Stimulated activated CD4-positive, alpha-beta T cell treated with anti-CD3 and anti-CD28 coated beads, Interleukin-1b, Interleukin-23, amount 100 ng/mL, for 4 hours (primary cell): ENCODE measurements around the gene KRTAP10-6.
"Not testable (repeated sequence)": the region's sequence is repeated elsewhere in the genome, so short reads cannot be mapped to it uniquely, and the experiment has no call there.

ENCODE experiments used
- DNase-seq, 2 donors: peaks; one replicate each; pipeline ENCODE4 v3.0.0-alpha.2; 2020; ENCODE audit warnings: low read depth in 2 of 2

KRTAP10-6 gene

DNA sequence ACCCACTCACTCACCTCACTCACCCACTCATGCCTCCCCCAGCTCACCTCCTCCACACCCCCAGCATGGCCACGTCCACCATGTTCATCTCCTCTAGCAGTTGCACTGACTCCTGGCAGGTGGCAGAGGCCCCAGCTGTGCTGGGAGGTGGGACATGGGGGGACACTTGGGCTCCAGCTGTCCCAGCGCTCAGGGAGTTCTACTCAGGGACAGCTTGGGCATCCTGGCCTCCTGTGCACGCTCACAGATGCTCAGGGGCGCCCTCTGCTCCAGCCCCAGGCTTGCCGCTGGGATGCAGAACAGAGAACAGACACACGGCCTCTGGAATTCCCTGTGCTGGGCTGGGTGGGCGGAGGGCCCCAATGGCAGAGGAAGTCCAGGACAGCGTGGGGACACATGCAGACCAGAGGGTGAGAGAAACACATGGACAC is 24.8 kb upstream of the KRTAP10-6 start:
- no peak for DNase-seq

DNA sequence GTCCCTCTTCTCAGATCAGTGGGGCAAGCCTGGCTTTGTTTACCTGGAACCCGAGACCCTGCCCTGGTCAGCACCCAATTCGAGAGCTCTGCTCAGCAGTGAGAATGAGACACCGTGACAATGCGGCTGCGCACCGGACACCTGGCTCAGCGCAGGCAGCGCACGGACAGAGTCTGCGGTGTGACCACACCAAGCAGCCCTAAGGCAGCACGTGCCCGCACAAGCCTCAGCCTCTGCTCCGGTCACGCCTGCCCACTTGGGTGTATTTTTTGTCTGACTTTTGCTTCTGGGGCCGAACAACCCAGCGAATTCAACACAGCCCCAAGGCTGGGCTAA is 24.3 kb upstream of the KRTAP10-6 start:
- DNase-seq, result no peak

DNA sequence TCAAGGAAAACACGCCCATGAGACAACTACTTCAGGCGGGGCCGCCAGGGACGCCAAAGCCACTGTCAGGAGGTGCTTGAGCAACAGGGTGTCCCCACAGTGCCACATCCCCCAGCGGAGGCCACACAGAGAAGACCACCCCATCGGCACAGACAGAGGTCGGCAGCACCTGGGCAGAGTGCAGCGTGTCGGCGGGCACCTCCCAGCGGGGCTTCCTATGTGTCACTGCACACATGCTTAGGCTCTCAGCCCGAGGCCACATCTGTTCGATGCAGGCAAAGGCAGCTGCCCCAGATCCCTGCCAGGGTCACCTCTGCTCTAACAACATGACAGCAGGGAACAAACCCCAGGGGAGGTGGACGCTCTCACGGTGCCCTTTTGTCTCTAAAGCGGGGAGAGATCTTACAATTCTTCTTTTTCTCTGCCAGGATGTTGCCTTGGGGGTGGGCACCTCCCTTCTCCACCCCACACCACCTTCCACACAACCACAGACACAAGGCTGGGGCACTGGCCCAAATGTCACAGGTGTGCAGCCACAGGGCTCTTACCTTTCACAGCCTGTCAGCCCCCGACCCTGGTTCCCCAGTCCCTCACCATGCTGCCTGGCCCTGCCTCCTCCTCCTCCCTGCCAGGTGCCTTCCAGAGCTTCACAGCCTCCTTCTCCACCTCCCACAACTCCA is 23.7 kb upstream of the KRTAP10-6 start:
- DNase-seq, result no peak

DNA sequence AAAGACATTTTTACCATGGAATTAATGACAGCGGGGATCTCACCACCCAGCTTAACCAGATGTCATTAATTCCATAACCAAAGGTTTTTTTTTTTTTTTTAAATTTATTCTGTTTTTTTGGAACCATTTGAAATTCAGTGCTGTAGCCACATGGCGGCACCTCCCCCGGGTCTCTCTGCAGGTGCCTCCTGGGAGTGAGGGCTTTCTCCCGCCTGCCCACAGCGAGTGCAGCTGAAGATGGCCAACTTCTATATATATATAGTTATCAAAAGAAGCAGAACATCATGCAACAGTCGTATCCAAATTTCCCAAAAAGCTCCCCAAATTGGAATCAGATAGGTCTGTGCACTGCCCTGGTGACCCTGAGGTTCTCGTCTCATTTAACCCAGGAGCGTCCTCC is 23.2 kb upstream of the KRTAP10-6 start:
- DNase-seq, result no peak

DNA sequence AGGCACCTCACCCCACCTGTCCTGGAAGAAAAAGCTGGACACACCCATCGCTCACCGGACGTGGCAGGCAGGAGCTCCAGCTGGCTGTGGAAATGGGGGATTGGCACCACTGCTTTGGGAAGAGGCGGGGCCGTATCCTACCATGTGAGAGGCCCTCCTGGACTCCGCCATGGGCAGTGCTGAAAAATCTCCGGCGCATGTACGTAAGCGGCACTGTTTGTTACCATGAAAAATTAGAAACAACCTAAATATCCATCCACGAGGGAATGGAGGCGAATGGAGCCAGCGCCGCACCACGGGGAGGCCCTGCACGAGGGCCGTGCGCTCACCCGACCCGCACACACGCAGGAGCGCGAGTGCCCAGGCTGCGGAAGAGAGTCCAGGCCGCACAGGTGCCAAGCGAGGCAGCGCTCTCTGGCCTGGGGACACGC is 22.7 kb upstream of the KRTAP10-6 start:
- DNase-seq, result no peak

DNA sequence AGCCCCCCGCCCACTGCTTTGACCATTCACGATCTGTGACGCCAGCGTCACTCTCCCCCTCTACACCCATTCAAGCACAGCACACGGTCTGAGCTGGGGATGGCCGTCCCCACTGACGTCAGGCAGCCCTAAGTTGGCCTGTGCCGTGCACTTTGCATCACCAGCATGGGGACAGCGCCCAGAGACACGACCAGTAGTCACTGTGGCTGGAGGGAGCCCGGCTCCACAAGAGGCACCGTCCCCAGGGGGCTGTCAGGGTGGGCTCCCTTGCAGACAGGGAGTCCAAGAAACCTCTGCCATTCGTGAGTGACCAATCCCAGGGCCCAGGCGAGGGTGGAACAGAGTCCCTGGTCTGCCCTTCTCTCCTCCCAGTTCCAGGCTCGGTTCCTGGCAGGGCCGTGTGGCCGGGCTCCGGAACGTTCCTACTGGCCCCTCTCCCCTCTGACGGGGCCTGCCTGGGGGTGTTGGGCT is 21.9 kb upstream of the KRTAP10-6 start:
- DNase-seq, result no peak

DNA sequence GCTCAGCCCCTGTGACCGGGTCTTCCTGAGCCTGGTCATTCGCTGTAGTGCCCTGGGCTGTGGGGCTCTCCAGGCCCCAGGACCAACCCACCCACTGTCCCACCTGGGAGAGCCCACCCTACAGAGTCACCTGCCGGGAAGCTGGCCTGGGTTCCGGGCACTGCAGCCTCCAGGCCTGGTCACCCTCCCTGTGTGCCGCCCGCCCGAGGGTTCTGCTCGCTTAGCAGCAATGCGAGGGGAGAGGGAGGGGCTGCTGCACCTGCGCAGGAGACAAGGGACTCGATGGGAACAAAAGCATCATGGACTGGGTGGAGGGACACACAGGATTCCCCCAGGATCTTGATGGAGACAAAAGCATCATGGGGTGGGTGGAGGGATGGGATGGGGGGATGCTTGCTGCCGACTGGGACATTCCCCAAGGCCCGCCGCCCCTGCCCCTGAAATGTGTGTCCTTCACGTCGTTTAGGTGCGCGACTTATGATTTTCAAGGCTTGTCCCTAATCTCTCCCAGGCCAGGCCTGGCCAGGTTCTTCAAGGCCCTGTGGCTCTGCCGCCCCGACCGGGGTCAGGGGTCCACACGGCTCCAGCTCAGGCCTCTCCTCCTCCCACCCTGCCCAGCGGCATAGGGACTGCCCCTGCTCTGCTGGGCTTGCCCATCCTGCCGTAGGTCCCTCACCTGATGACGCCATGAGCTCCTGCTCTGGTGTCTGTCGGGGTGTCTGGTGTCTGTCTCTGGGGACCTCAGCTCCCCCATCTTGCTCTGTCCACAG is 21.3 kb upstream of the KRTAP10-6 start:
- no peak for DNase-seq

DNA sequence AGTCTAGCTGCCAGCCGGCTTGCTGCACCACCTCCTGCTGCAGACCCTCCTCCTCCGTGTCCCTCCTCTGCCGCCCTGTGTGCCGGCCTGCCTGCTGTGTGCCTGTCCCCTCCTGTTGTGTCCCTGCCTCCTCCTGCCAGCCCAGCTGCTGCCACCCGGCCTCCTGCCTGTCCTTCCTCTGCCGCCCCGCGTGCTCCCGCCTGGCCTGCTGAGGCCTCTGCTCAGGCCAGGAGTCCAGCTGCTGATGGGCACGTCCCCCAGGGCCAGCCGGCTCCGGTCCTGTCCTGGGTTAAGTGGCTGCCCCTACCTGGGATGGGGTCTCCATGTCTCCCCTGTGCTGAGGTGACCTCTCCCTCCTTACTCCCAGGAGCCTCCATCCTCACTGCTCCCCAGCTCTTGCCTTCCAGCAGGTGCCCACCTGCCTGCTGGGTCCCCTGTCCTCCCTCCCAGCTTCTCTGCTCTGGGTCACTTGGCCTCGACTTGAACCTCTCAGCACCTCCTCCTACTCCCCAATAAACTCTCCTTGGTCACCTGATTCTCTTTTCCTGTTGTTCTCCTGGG is 20.4 kb upstream of the KRTAP10-6 start:
- DNase-seq, result no peak

DNA sequence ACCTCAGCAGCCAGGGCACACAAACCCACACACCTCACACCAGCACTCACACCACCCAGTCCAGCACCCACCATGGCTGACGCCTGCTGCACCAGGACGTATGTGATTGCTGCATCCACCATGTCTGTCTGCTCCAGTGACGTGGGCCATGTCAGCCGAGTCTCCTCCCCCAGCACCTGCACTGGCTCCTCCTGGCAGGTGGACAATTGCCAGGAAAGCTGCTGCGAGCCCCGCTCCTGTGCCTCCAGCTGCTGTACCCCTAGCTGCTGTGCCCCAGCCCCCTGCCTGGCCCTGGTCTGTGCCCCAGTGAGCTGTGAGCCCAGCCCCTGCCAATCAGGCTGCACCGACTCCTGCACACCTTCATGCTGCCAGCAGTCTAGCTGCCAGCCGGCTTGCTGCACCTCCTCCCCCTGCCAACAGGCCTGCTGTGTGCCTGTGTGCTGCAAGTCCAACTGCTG is 19.8 kb upstream of the KRTAP10-6 start, which contains the start of gene KRTAP10-8:
Gene KRTAP10-8 (plus strand): TSS at position 51 of the 458 bp plus-strand sequence. CDS start 22 bp downstream, at position 73.
- no peak for DNase-seq

DNA sequence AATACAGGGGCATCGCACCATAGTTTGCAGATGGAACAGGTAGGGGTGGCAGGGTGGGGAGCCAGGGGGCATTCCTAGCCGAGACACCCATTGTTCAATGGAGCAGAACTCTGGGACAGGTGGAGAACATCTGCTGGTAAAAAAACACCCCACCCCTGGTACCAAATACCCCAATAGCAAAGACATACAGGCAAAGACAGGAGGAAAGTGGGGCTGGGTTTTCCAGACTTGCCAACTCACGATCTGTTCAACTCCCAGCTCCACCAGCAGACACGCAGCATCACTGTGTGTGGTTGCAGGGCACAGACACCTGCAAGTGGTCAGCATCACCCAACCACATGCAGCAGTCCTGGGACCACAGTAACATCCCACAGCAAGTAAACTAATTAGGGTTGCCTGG is 19.2 kb upstream of the KRTAP10-6 start:
- no peak for DNase-seq

DNA sequence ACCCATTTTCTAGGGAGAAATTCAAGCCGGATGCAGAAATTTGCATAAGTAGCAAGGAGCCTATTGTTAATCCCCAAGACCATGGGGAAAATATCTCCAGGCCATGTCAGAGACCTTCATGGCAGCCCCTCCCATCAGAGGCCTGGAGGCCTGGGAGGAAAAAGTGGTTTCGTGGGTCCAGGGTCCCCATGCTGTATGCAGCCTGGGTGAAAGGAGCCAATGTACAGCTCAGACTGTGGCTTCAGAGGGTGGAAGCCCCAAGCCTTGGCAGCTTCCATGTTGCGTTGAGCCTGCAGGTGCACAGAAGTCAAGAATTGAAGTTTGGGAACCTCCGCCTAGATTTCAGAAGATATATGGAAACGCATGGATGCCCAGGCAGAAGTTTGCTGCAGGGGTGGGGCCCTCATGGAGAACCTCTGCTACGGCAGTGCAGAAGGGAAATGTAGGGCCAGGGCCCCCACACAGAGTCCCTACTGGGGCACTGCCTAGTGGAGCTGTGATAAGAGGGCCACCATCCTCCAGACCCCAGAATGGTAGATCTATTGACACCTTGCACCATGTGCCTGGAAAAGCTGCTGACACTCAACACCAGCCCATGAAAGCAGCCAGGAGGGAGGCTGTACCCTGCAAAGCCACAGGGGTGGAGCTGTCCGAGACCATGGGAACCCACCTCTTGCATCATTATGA is 18.0 kb upstream of the KRTAP10-6 start:
- not testable (repeated sequence) for DNase-seq

DNA sequence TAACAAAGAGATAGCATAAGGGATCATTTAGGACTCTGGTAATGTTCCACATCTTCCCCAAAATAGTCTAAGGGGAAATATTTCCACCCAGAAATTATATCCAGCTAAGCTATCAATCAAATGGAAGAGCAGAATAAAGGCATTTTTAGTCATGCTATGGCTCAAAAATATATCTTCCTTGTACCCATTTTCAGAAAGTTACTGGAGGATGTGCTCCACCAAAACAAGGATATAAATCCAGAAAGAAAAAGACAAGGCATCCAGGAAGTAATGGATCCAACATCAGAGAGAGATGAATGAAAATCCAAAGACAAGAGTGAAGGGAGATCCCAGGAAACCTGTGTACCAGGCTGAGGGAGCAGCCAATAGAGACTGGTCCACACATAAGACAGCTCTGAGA is 16.9 kb upstream of the KRTAP10-6 start:
- DNase-seq, result no peak

DNA sequence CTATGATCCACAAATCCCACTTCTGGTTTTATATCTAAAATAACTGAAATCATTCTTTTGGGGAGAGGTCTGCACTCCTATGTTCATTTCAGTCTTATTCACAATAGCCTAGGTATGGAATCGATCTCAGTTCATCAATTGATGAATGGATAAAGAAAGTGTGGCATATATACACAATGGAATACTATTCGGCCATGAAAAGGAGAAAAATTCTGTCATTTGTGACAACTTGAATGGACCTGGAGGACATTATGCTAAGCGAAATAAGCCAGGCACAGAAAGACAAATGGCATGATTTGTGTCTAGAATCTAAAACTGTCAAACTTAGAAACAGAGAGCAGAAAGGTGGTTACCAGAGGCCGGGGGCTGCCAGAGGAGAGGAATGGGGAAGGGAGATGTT is 14.2 kb upstream of the KRTAP10-6 start:
- no peak for DNase-seq

DNA sequence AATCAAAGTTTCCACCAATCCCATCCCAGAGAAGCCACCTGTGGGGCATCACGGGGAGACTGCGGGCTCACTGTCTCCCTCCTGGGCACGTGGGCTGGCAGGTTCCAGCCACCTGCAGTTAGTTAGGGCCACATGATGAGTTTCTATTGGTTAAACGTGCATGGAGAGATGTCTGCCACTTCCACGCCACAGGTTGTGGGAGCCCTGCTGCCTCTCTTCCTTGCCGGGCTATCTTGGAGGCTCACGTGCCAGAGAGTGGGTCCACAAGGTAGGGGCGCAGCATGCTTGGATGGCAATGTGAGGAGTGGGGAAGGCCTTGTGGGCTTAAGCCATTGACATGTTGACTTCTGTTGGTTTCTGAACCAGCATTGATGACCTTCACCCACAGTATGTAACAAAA is 11.6 kb upstream of the KRTAP10-6 start:
- no peak for DNase-seq

DNA sequence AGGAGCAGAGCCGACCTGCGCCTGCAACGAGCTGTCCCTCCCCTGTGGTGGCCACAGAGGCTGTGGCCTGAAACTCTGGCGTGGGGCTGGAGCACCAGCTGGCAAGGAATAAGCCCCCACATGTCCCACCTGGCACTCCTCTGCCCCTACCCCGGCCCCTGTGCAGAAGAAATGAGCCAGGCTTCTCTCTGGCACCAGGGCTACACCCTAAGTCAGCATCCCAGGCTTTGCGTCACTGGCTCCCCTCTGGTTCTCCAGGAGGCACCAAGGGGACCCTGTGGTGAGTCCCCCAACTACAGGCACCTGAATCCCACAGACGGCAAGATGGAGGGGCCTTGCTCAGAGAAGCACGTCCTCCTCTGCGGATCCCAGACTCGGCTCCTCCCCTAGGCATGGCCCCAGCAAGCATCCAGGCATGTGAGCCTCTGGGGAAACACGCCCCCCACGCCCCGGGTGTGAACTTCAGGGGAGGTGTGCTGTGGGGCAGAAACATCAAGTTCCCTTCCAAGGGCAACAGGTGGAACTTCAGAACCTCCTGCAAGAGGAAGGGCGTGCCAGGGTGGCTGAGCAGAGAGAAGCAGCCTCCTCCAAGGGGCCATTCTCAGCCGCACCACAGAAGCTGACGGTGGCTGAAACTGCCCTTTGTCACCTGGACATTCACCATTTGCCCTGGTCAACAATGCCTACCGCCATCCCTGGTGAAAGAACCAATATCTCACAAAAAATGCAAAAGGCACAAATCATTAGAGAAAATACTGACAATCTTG is 11.0 kb upstream of the KRTAP10-6 start:
- DNase-seq, result no peak

DNA sequence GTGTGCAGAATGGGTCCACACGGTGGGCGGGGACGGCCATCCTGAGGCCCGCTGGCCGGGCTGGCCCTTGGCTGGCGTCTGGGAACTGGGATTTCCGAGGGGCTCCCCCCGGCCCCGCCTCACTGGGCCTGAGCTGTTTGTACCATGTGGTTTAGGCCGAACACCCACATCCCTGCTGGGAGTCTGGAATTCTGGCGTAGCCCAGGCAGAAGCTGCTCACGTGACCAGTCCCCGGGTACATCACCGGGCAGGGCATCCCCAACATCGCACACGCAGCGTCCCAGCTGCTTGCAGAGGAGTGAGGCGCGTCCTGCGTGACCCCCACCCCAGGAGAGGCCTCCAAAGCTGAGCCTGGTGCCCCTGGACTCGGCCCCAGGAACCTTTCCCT is 10.2 kb upstream of the KRTAP10-6 start:
- DNase-seq, result no peak

DNA sequence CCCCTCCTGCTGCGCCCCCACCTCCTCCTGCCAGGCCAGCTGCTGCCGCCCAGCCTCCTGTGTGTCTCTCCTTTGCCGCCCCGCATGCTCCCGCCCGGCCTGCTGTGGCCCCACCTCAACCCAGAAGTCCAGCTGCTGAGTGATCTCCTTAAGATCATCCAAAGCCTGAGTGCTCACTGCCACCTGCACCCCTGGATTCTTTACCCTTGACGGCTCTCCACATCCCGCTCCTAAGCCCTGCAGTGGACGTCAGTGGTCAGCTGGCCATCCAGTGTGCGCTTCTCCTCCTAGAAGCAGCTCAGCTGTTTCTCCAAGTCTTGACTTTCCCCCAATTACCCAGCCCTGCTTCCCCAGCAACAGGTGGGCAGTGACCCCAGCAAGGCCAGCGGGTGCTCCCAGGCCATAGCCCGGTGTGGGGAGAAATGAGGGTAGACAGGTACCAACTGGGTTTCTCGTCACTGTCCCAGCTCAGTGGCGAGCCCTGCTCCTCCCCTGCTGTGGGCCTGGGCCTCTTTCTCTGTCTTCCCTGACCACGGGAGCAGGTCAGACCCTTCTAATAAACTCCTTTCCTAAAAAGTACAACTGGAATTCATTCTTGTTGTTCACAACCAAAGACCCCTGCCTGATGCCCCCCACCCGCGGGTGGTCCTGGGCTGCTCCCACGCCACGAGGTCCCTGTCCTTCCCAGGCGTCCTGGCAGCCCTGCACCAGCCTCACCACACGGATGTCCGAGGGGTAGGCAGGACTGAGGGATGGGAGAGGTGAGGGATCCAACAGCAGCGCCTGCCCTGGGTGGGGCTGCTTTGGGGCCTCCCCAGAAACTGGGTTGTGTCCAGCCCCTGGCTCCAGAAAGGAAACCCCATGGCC is 9.5 kb upstream of the KRTAP10-6 start:
- no peak for DNase-seq

DNA sequence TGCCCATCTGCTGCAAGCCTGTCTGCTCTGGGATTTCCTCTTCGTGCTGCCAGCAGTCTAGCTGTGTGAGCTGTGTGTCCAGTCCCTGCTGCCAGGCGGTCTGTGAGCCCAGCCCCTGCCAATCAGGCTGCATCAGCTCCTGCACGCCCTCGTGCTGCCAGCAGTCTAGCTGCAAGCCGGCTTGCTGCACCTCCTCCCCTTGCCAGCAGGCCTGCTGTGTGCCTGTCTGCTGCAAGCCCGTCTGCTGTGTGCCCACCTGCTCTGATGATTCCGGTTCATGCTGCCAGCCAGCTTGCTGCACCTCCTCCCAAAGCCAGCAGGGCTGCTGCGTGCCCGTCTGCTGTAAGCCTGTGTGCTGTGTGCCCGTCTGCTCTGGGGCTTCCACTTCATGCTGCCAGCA is 8.8 kb upstream of the KRTAP10-6 start:
- not testable (repeated sequence) for DNase-seq

DNA sequence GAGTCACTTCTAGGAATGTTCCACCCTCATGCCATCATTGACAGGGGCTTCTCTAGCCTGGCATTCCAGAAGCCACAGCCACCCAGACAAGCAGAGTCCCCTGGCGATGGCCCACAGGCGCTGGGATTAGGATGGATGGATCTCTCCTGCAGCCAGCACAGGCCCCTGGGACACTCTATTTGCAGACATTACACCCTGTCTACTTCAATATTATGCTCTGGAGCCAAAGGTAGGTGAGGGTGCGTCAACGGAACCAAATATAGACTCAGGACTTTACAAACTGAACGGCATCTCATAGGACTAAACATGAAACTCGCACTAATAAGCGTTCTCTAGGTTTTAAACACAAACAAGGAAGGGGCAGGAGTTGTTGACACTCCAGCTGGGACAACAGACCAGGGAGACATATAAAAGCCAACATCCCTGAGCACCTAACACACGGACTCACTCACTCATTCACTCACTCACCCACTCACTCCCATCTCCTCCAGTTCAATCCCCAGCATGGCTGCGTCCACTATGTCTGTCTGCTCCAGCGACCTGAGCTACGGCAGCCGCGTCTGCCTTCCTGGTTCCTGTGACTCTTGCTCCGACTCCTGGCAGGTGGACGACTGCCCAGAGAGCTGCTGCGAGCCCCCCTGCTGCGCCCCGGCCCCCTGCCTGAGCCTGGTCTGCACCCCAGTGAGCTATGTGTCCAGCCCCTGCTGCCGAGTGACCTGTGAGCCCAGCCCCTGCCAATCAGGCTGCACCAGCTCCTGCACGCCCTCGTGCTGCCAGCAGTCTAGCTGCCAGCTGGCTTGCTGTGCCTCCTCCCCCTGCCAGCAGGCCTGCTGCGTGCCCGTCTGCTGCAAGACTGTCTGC is 8.0 kb upstream of the KRTAP10-6 start, which contains the start of gene KRTAP10-7:
Gene KRTAP10-7 (plus strand): TSS at position 480 of the 861 bp plus-strand sequence. CDS start 25 bp downstream, at position 505.
- DNase-seq, result not testable (repeated sequence)
